H1 (cell line): ENCODE results near the gene TAX1BP1. TPM values are rescaled to one million over a fixed set of nuclear protein-coding genes. Genes with fewer than 3 reads are reported as not detected.

ENCODE experiments used
- BRCA1 ChIP-seq: IDR thresholded peaks from 2 replicates; pipeline ENCODE4 v1.6.1; 2012; ENCODE audit warnings: low read depth, low read length, improper control_type of control experiment
- CREB1 ChIP-seq: IDR thresholded peaks from 2 replicates; pipeline ENCODE4 v1.6.1; 2012; ENCODE audit warnings: inconsistent platforms
- HDAC6 ChIP-seq: IDR thresholded peaks from one replicate; pipeline ENCODE4 v1.7.1; 2012; ENCODE audit warnings: low read depth, mild to moderate bottlenecking, inconsistent platforms, low read length, moderate library complexity
- POU5F1 ChIP-seq: IDR thresholded peaks from 2 replicates; pipeline ENCODE4 v1.6.1; 2011; ENCODE audit warnings: low read depth, mild to moderate bottlenecking, low read length, moderate library complexity
- SAP30 ChIP-seq: fragments of 300-600 bp; sonication (generic); IDR thresholded peaks from 2 replicates; pipeline ENCODE4 v1.7.1; 2012; ENCODE audit warnings: low read length, moderate library complexity, mild to moderate bottlenecking, inconsistent platforms; ENCODE audit not compliant: insufficient read depth, insufficient replicate concordance
- TBP ChIP-seq: IDR thresholded peaks from 2 replicates; pipeline ENCODE4 v1.6.1; 2011; ENCODE audit warnings: low read depth, low read length, improper control_type of control experiment
- polyA plus RNA-seq, 7 experiments: library from polyadenylated mRNA; depleted of rRNA in 3 of 7; stranded (reverse) in 5 of 7; unstranded in 2 of 7; fragments of >200 nt in 5 of 7; fragments of 200-250 nt in 2 of 7; gene quantifications; 1 replicate in 5 of 7; 2 replicates in 1 of 7; 4 replicates in 1 of 7; pipeline versions ENCODE4 v1.2.1 to v1.2.3, GENCODE V29; 2011 to 2013; ENCODE audit warnings: missing spikeins in 2 of 7, mixed read lengths in 2 of 7
- total RNA-seq: library from RNA; stranded (reverse); fragmentation: NEBNext Ultra II Directional; extraction: Animal tissue kit (Norgen Biotek cat#: 25700); gene quantifications from 2 replicates; pipeline ENCODE4 v1.2.1, GENCODE V29; 2021

Gene TAX1BP1
- total and polyA plus RNA-seq, 2 of the 8 experiments (the other 6 are each of a cell fraction or from before 2014, with no cell fraction given) = 56.0 to 62.7 TPM

- TF ChIP-seq HDAC6 = no peak
- no peak for TF ChIP-seq TBP
- TF ChIP-seq CREB1 = no peak
- no peak for TF ChIP-seq POU5F1
- TF ChIP-seq BRCA1 = no peak
- TF ChIP-seq SAP30 = no peak
Observed at GRCh38 chr7:27835376-27835775, 95.4 kb downstream of the TAX1BP1 start (continued).
